Epithelial cell of proximal tubule (primary cell): ENCODE measurements around the gene ZNF182. TPM values are rescaled to one million over a fixed set of nuclear protein-coding genes. Genes with fewer than 3 reads are reported as not detected.
A peak's percentile ranks its signal among the peaks of the same experiment; 100 is the strongest.
"Not testable (repeated sequence)": the region's sequence is repeated elsewhere in the genome, so short reads cannot be mapped to it uniquely, and the experiment has no call there.

Source experiments
- DNase-seq: peaks from one replicate; pipeline ENCODE4 v3.0.0-alpha.2; 2011; ENCODE audit warnings: low read depth
- H3K4me3 ChIP-seq: 2 replicates; pipeline ENCODE4 v1.5.1; 2011; ENCODE audit warnings: low read depth, mild to moderate bottlenecking, low read length
- CTCF ChIP-seq: conservative IDR thresholded peaks from 2 replicates; pipeline ENCODE4 v1.5.1; 2012; ENCODE audit warnings: low read depth, mild to moderate bottlenecking, low read length
- total RNA-seq: library from RNA; depleted of rRNA; stranded (reverse); fragments of >200 nt; gene quantifications from 2 replicates; pipeline ENCODE4 v1.2.3, GENCODE V29; 2015

The ZNF182 gene
- total RNA-seq, 1 donor from 2014 or later, result 2.4 TPM

- TF ChIP-seq CTCF, result no peak
- no peak for DNase-seq
- no peak overlapping the region for H3K4me3 ChIP-seq
Observed at GRCh38 chrX:48028091-48028490, 24.3 kb upstream of the ZNF182 start.

- H3K4me3 ChIP-seq, DNase-seq: not testable (repeated sequence)
Observed at GRCh38 chrX:48027545-48027944, 23.8 kb upstream of the ZNF182 start.

GRCh38 chrX:48025561-48025960 lies 21.8 kb upstream of the ZNF182 start:
- H3K4me3 ChIP-seq, result no peak overlapping the region
- no peak for DNase-seq
- peak; percentile 58 for TF ChIP-seq CTCF

GRCh38 chrX:48022738-48023137 lies 18.9 kb upstream of the ZNF182 start:
- DNase-seq, result no peak
- no peak for TF ChIP-seq CTCF

GRCh38 chrX:48022100-48022499 lies 18.3 kb upstream of the ZNF182 start:
- TF ChIP-seq CTCF, result no peak
- H3K4me3 ChIP-seq, result peak overlapping the region; percentile 54
- no peak for DNase-seq

More at GRCh38 chrX:48022738-48023137, 18.9 kb upstream of the ZNF182 start:
- no peak overlapping the region for H3K4me3 ChIP-seq

GRCh38 chrX:48021026-48021900 lies 17.5 kb upstream of the ZNF182 start:
- DNase-seq, result no peak
- H3K4me3 ChIP-seq, result peak overlapping the region; percentile 54
- no peak for TF ChIP-seq CTCF

- not testable (repeated sequence) for DNase-seq
- H3K4me3 ChIP-seq, result peak overlapping the region; percentile 54
Observed at GRCh38 chrX:48020472-48020871, 16.7 kb upstream of the ZNF182 start.

GRCh38 chrX:48019892-48020291 lies 16.1 kb upstream of the ZNF182 start:
- DNase-seq, H3K4me3 ChIP-seq: not testable (repeated sequence)

GRCh38 chrX:48016583-48017310 lies 13.0 kb upstream of the ZNF182 start:
- H3K4me3 ChIP-seq, DNase-seq: not testable (repeated sequence)

- H3K4me3 ChIP-seq, DNase-seq: not testable (repeated sequence)
Observed at GRCh38 chrX:48009445-48009960, 5.7 kb upstream of the ZNF182 start.

GRCh38 chrX:48006688-48007087 lies 2.9 kb upstream of the ZNF182 start, which contains the start of gene SPACA5:
Gene SPACA5, plus strand, starts transcription at chrX:48006988. Its CDS starts 815 bp downstream, at chrX:48007803.
- not testable (repeated sequence) for H3K4me3 ChIP-seq, DNase-seq
